HG02973 (cell line): ENCODE measurements around the gene KLRB1.
"Not testable (repeated sequence)": the region's sequence is repeated elsewhere in the genome, so short reads cannot be mapped to it uniquely, and the experiment has no call there.

ENCODE experiments used
- ATAC-seq: cut with Tn5 transposase; IDR thresholded peaks from one replicate; pipeline ENCODE4 v1.9.1; 2021; ENCODE audit warnings: moderate library complexity; ENCODE audit not compliant: unreplicated experiment

The KLRB1 gene

DNA sequence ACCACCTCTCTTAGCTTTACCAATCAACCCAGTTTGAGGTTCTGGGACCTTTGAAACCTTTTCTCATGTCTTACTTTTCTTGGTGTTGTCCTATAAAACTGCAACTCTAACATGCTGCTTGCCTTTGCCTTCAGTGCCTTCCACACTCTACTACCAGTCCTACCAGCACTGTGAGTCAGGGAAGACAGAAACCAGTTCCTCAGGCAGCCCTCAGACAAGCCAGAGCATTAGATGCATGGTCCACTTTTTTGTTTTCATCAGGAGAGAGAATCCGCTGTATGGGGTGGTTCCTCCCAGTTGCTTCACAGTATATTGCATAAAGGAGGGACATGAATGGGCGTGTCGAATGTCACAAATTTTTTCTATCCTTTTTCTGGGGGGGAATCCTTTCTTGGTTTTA is 17.3 kb upstream of the KLRB1 start:
- ATAC-seq = no peak

GRCh38 chr12:9619411-9620179 is 11.9 kb upstream of the KLRB1 start:
- no peak for ATAC-seq

- ATAC-seq = not testable (repeated sequence)
These were observed 11.2 kb upstream of the KLRB1 start for GRCh38 chr12:9618906-9619305.

DNA sequence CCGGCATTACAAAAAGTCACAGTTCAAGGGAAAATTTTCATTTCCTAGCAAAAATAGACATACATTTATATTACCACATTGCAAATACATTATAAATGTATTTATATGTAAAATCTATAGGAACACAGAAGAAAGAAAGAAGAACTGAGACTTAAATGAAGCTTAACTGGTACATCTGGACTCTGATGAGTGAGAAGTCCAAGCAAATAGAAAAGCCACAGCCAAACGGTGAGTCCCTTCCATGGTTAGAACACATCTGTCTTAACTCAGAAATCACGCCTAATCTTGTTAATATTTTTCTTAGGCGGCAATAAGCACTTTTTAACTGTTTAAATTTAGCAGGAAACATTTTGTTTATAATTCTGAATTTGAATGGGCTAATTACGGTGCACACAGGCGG is 9.4 kb upstream of the KLRB1 start:
- ATAC-seq = no peak

DNA sequence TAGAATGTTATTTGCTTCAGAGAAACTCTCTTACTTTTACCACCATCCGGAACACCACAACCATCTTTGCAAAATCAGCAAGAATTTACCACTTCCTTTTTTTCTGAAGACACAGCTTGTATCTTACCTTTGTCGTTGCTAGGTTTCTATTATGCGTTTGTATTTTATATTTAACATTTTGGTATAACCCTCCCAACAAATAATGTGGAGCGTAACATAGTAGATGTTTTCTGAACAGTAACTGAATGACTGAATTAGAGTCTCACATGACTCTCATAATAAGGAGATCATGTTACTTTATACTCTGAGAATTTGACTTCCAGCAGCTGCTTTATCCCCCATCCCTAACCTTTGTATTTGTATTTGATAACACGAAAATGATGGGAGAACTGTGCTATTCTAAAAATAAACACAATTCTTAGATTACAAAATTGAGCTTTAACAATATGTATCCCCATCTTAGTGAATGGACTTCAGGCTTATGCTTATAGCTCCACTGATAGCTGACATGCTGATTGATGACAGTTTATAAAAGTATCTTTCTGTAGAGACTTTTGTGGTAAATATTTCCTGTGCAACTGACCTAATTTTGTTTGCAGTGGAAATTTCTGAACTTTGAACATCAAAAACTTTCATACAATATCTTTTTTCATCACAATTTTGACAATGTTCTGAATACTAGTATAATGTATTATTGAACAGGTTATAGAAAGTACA is 7.9 kb upstream of the KLRB1 start:
- ATAC-seq = no peak

DNA sequence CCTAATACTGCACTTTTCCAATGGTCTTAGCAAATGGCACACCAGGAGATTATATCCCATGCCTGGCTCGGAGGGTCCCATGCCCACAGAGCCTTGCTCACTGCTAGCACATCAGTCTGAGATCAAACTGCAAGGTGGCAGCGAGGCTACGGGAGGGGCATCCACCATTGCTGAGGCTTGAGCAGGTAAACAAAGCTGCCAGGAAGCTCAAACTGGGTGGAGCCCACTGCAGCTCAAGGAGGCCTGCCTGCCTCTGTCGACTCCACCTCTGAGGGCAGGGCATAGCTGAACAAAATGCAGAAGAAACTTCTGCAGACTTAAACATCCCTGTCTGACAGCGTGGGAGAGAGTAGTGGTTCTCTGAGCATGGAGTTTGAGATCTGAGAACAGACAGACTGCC is 2.9 kb upstream of the KLRB1 start:
- not testable (repeated sequence) for ATAC-seq

GRCh38 chr12:9606736-9607372 is 862 bp downstream of the KLRB1 start:
- no peak for ATAC-seq

DNA sequence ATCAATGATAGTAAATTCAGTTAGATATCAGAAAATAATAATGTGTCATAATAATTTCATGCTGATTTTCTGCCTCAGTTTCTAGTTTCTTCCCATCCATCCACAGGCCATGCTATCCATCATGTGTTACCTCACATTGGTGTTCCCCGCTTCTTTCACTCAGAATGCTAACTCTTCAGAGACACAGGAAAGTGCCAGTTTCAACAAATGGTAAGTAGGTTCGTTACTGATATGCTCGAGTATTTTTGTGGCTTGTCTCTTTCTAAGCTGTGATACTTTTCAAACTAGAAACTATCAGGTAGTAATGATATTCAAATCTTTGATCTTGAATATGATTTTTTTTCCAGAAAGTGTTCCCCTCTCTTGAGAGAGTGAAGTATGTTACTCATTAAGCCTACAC is 1.5 kb downstream of the KLRB1 start:
- ATAC-seq = no peak

DNA sequence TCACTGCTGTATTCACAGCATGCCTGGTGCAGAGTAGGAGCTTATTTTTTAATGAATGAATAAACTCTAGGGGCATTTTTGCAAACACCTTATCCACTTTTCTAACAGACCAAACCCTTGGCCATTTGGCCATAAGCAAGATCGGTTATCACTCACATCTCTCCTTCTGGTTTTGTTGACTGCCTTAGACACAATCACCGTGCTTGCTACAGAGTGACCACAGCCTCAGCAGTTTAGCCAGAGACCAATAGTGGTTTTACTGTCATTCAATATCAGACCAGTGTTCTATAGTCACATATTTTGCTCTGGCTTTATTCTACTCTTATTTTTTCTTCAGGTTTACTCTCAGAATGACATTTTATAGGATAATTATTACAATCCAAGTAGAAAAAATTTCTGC is 2.2 kb downstream of the KLRB1 start:
- ATAC-seq = no peak

GRCh38 chr12:9604287-9604686 is 3.4 kb downstream of the KLRB1 start:
- no peak for ATAC-seq

DNA sequence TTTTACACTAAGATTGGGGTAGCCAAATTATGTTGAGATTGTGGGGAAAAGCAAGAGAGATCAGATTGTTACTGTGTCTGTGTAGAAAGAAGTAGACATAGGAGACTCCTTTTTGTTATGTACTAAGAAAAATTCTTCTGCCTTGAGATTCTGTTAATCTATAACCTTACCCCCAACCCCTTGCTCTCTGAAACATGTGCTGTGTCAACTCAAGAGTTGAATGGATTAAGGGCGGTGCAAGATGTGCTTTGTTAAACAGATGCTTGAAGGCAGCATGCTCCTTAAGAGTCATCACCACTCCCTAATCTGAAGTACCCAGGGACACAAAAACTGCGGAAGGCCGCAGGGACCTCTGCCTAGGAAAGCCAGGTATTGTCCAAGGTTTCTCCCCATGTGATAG is 7.3 kb downstream of the KLRB1 start:
- ATAC-seq = not testable (repeated sequence)

DNA sequence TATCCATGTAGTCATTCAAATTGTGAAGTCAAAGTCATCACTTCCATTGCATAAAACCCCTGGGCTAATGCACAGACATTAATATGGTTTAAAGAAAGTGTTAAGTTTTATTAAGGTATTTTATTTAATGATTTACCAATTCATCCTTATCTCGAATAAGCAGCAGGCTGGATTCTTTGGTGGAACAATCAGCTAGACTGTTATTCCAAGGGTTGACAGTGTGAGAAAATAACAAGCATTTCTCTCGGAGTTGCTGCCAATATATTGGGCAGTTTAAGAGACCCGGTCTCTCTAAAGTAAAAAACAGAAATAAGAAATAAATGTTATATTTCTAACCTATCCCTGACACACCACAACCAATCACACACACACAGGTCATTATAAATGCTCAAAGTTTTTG is 9.4 kb downstream of the KLRB1 start:
- ATAC-seq = no peak

- ATAC-seq = no peak
These were observed 10.4 kb downstream of the KLRB1 start for GRCh38 chr12:9597365-9597764.

DNA sequence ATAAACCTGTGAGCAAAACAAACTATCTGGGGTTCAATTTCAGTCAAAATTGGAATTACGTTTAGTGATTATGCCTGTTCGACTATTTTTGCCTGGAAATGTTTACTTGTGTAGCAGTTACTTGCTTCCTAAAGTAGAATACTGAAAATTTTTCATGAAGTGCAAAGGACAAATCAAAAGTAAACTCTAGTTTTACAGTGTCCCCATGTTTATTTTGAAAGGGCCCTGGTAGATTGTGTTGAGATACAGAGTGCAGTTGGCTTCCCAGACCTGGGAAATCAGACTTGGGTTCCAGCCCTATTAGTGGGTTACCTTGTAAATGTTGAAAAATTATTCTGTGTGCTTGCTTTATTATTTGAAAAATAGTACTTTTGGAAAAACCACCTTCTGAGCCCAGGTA is 17.3 kb downstream of the KLRB1 start:
- ATAC-seq = no peak

GRCh38 chr12:9588749-9589148 is 19.0 kb downstream of the KLRB1 start:
- ATAC-seq = no peak

DNA sequence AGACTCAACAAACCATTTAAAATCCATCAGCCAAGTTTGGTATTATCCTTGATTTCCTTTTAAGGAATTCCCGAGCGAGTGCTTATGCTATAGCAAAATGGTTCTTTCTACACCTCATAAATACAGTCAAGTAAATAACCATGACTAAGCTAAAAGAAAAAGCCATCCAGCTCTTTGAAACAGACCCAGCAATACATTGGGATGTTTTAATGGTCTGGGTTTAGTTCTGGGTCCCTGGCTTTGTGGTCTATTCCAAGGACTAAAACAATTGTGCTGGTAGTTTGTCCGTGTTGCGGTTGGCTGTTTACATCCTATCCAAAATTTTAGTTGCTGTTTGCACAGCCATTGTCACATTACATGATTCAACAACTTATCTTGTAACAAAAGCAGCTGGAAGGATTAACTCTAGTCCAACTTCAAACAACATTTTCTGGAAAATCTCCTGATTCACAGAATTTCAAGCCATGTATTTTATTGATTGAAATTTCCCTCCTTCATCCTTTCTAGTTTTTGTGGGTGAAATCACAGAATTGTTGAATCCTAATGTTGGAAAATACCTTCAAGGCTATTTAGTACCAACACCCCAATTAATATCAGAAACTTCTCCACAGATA is 19.6 kb downstream of the KLRB1 start:
- no peak for ATAC-seq

DNA sequence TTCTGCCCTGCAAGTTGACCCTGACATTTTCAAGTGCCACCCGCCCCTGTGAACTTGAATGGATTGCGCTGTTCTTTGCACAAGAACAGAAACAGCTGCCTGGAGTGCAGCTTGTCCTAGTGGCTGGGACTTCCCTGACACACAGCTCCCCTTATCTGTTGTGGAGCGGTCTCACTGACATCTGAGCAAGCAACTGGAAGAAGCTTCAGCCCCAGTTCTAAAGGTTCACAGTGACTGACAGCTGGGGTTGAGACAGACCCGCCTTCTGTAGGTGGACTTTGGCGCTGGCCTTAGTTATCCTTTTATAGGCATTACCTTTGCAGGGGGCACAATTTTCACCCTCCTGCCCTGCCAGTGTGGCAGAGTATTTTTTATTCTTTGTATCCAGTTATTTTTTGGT is 30.0 kb downstream of the KLRB1 start:
- not testable (repeated sequence) for ATAC-seq

DNA sequence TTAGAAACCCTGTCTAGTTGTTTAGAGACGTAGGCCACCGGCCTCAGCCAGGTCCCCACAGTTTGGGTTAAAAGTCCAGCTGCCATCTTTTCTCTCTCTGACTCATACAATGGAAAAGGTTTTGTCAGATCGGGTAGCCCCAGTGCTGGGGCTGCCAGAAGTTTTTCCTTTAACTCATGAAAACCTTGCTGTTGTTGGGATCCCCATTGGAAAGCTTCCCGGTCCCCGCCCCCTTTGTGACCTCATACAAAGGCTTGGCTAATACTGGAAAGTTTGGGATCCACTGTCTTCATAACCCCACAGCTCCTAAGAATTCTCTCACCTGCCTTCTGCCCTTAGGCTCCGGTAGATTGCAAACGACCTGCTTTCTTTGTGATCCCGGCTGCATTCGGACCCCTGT is 40.6 kb downstream of the KLRB1 start:
- ATAC-seq = not testable (repeated sequence)

DNA sequence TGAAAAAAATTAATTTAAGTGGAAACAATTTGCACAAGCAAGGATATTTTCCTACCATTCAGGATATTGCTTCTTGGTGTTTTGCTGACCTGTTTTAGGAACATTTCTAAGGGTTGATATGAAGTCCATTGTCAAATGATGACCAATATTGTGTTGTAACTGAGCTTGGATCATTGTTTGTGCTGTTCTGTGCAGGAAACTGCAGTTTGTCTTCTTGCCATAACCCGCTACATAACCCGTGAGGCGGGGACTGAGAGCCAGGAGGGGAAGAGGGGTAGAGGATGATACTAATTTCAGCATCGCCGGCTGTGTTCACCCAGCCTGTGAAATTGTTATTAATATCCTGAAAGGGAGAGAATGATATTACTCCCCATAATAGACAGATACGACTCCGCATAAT is 41.6 kb downstream of the KLRB1 start:
- not testable (repeated sequence) for ATAC-seq

DNA sequence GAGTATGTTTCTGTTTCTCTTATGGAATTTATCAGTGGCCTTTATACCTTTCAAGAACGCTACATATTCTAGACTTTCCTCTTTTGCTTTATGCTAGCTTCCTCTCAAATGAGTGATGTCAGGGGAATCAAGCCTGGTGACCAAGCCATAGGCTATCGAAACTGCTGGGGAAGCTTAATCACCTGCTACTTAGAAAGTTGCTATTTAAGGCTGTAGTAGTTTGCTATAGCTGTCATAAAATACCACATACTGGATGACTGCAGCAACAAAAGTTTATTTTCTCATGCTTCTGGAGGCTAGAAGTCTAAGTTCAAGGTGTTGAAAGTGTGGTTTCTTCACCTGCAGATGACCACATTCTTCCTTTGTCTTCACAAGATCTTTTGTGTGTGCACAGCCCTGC is 43.3 kb downstream of the KLRB1 start:
- not testable (repeated sequence) for ATAC-seq

DNA sequence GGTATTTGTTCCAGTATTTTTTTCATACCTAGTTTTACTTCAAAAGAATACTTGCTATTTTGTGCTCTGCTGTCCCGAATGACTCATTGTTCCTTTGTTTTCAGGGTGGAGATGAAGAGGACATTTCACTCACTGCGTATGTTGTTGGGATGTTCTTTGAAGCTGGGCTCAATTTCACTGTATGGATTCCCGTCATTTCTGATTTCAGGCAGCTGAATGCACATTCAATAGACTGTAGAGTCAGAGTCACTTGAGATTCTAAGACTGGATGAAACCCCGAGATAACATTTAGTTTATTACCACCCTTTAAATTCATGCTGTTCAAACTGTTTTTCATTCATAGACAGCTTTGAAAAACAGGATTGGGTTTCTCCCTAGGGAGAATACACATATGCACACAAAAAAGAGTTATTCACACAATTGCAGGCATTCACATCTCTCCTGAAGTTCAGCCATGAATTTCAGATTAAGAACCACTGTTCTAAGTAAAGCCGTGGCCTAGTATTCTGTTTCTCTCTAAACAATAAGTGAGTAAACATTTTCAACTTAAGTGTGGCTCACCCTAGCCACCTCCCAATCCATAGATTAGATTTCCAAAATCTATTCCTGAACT is 44.8 kb downstream of the KLRB1 start:
- ATAC-seq = not testable (repeated sequence)
